Stimulated activated CD4-positive, alpha-beta T cell treated with anti-CD3 and anti-CD28 coated beads, Interleukin-4, amount 100 ng/mL, for 48 hours (primary cell): ENCODE data around the gene TUBB6.

Source experiments
- DNase-seq, 2 donors: peaks; one replicate each; pipeline ENCODE4 v3.0.0-alpha.2; 2020; ENCODE audit warnings: low read depth in 2 of 2

TUBB6 gene

DNA sequence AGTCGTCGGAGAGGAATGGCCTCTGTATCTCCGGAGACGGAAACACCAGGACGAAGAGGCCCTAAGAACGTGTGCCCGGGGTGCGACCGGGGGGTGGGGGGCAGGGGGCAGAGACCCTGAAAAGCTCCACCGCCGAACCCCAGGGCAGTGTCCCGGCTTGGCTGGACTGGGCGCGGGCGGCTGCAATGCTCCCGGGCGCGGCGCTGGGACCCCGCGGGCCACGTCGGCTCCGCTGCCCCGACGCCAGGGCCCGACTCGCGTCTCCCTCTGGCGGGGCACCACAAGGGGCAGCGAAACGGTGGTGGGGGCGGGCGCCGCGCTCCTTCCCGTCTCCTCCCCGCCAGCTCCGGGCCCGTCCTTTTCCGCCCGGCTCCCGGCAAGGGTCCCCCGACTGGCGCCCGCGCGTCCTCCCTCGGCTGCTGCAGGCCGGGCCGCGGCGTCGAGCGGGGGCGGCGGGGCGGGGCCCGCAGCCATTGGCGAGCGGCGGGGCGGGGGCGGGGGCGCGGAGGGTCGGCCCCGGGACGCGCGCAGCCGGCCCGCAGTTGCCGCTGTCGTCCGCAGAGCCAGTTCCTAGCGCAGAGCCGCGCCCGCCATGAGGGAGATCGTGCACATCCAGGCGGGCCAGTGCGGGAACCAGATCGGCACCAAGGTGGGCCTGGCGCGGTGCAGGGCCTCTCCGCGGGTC lies at the start of gene TUBB6:
Gene TUBB6, plus strand, starts transcription at position 541 of the 685 bp plus-strand sequence. Its CDS starts 52 bp downstream, at position 593.
- DNase-seq, result peak in 1 of 2 donors; percentile 30

DNA sequence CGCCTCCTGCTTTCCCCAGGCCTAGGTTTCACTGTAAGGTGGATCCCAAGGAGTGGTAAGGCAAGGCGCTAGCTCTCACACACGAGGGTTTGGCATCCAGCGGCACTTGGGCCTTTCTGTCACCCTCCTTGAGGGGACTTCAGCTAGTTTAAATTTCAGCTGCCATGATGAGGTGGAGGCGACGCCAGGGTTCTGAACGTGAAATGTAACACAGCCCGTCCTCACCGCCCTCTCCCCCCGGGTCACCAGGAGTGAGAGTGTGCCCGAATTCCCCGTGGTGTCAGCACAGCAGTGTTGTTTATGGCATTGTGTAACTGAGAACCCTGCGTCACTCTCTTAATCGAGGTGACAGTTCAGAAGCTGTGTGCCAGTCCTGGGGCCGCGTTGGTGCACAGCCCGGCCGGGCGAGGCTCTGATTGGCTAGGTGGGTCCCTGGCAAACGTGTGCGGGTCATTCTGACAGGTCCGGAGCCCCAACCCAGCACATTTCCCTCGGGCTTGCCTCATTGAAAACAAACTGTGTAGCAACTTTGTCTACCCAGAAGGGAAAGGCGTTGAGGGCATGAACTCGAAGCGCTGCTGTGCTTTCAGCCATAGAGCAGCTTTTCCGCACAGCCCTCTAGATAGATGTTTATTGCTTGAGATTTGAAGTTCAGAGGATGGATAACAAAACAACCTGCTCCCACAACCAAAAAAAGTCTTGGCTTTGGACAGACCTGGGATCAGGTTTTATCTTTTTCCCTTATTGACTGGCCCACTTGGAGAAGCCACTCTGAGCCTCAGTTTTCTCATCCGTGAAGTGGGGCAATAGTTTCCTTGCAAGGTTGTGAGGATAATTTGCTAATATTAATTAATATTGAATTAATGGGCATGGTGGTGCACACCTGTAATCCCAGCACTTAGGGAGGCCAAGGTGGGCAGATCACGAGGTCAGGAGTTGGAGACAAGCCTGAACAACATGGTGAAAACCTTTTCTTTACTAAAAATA lies 49.0 kb upstream of the TUBB6 start:
- DNase-seq, result no peak

DNA sequence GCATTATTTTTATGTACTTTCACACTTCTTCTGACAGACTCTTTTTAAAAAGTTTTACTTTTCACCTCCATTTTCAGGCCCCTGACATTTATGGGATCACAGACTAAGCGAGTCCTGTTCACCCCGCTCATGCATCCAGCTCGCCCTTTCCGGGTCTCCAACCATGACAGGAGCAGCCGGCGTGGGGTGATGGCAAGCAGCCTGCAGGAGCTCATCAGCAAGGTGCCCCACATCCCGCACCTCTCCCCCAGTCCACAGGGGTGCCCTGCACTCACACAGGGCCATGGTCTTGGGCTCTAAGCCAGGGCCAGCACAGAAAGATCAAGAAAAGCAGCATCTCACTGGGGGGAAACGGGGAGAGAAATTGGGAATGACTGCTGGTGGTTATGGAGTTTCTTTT lies 45.3 kb upstream of the TUBB6 start:
- DNase-seq, result no peak

- no peak for DNase-seq
Measured at GRCh38 chr18:12264864-12265263, 43.2 kb upstream of the TUBB6 start.

GRCh38 chr18:12271376-12272235 lies 36.4 kb upstream of the TUBB6 start:
- peak; percentile 52 to 56 for DNase-seq

GRCh38 chr18:12274793-12275192 lies 33.2 kb upstream of the TUBB6 start:
- no peak for DNase-seq

GRCh38 chr18:12276736-12277554 lies 31.1 kb upstream of the TUBB6 start:
- DNase-seq, result no peak

DNA sequence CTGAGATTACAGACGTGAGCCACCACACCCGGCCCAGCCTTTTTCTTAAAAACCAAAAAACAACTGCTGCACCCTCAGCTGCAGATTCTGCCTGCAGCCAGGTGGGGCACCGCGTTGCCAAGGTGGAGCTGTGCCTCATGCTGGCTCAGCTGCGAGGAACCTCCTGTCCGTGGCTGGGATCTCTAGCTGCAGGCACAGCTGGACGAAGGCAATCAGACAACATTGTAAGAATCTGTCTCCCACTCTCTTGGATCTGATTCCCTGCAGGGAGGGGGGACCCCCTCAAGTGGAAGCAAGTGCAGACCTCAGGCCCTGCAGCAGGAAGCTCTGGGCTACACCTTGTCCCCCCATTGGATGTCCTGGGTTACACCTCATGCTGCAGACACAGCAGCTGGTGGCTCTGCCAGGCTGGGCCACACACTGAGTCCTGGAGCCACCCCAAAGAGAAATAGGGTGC lies 29.8 kb upstream of the TUBB6 start:
- DNase-seq, result no peak

DNA sequence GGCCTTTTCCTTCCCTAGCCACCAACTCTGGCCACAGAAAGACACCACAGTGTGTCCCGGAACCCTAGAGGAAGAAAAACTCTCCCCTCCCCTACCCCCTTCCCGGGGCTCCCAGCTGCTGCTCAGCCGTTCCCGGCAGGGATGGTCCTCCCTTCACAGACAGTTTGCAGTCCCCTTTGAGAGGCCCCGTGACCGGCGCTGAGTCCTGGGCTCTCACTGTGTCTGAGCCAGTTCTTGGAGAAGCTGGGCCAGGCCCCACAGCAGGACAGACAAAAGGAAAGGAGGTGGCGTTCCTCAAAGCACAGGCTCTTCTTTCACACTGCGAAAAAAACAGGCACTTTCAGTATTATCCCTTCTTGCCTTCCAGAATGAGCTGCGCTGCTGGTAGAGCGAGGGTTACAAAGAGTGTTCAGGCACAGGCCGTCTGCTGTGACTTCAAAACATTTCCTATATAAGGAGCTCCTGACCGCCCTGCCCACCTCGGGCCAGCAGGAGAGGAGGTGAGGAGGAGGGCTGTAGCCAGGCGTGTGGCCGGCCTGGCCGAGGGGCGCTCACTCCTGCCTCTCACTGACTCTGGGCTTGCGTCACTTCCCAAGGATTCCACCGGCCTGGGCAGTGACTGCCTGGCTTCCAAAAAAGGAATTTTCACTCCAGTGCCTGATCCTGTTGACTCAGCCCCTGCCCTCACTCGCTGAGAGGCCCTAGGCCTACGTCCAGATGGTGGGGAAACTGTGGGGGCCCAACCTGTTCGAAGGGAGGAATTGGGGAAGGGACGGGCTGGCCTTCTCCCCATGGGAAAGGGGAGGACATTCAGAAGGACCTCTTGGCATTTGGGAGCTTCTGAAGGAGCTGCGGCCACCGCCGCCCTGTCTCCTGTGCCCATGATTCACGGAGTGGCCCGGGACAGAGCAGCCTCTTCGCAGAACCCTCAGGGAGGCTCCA lies 29.0 kb upstream of the TUBB6 start:
- DNase-seq, result no peak

- no peak for DNase-seq
Measured at GRCh38 chr18:12279781-12280531, 28.1 kb upstream of the TUBB6 start.

DNA sequence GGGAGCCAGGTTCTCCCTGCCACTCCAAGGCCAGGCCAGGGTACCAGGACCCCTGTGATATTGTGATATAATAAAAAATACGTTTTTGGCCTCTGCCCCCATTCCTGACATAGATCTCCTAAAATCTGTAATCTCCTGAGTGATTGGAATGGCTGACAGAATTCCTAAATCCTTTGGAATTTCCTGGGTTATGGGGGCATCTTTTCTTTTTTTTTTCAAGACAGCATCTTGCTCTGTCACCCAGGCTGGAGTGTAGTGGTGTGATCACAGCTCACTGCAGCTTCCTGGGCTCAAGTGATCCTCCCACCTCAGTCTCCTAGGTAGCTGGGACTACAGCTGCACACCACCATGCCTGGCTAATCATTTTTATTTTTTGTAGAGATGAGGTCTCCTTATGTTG lies 26.2 kb upstream of the TUBB6 start:
- no peak for DNase-seq

GRCh38 chr18:12282442-12283039 lies 25.5 kb upstream of the TUBB6 start:
- no peak for DNase-seq

DNA sequence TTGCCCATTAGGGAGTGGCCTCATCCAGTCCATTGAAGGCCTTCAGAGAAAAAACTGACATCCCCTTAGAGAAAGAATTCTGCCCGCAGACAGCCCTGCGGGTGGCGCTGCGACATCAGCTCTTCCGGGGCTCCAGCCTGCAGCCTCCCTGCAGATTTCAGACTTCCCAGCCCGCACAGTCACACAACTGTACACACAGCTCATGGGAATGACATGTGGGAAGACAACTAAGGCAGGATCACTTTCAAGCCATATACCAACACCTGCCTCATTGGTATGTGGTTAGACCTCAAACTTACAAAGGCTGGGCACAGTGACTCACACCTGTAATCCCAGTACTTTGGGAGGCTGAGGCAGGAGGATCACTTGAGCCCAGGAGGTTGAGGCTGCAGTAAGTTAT lies 24.8 kb upstream of the TUBB6 start:
- no peak for DNase-seq

DNA sequence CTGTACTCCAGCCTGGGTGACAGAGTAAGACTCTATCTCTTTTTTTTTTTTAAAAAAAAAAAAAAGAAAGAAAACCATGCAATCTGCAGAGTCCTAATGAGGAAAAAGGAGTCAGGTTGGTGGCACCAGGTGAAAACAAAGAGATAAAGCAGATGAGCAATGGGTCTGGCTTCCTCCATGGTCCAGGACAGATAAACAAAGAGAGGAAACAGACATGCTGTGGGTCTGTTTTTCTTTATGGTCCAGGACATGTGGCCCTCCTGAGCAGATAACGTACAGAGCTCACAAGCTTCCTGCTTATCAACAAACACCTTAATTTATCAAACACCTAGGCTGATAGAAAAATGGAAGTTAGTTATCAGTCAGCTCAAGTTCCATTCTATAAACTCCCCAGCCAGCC lies 24.4 kb upstream of the TUBB6 start:
- no peak for DNase-seq

DNA sequence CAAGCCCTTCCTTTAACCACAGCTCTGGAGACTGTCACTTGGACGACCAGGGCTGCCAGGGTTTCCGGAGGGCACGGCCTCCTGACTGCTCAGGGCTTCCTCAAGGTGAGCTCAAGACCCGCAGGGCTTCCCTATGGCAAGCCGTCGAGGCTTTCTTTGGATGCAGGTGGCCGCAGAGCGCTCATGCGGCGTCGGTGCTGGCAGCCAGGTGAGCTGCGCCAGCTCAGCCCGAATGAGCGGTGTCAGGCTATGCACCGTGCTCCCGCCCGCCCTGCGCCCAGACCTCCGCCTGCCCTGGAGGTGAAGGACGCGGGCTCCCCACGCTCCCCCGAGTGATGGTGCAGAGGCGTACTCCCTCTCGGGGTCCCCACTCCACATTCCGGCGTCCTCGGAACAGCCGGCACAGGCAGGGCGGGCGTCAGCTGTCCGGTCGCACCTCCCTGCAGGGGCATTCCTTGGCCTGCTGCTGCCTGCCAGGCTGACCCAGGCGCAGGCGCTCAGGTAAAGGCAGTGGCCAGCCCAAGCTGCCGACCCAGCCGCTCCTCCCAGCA lies 20.8 kb upstream of the TUBB6 start:
- DNase-seq, result no peak

DNA sequence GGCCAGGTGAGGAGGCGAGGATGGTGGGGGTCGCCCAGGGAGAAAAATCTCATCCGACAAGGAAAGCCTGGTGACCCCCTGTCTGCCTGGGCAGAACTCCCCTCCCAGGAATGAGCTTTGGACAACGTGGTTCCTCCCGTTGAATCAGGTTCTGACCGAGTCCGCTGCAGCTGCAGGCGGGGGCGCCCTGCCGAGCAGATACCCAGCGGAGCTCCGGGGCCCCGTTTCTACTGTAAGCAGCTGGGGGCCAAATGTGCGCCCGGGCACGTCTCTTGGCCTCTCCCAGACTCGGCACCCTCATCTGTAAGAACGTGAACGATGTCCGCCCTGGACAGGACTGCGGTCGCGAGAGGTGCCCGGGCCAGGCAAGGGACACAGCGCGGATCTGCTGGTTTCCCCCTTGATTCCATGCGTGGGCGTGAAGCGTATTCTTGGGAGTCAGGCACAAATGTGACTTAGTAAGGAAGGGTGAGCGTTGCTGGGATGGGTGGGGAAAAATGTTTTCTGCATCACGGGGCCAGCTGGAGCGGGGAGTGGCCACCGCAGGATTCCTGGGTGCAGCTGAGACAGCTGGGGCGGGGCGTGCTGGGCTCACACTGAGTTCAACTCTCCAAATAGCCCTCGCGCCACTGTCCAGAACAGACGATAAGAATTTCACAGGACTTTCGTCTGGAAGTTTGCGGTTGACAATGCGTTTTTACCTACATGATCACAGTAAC lies 20.2 kb upstream of the TUBB6 start:
- no peak for DNase-seq

GRCh38 chr18:12288403-12288755 lies 19.7 kb upstream of the TUBB6 start:
- no peak for DNase-seq

DNA sequence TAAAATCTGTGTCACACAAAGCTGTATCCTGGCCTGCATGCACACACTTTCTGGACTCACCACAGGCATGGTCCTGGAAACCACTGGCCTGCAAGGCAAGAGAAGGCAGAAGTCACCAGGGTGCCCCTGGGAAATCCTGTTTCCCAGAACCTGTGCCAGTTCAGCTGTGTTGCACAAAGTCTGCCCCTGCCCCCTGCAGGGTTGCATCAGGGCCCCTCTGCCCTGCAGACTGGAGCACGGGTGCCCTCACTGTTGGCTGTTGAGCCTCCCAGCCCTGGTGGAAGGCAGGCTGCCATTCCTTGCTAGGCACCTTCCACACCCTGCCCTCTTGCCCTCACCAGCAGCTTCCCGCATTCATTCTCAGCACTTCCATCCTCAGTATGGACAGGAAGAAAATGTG lies 18.0 kb upstream of the TUBB6 start:
- no peak for DNase-seq
